GM13976 (cell line): ENCODE measurements around the gene DEFB123.

ENCODE experiments used
- DNase-seq: peaks from one replicate; pipeline ENCODE4 v3.0.0; 2012; ENCODE audit warnings: low spot score
- in situ Hi-C: fragments of 300-500 bp; cut with MboI; formaldehyde crosslinking; loops from one replicate; pipeline ENCODE4 v1.12.0; 2022; ENCODE audit warnings: low sequenced_read_pairs, mixed read lengths, inconsistent platforms; ENCODE audit not compliant: unreplicated experiment
- TF ChIP-seq, protein P1 (sequence below): IDR thresholded peaks from 2 replicates; pipeline ENCODE4 v1.5.1; 2012; ENCODE audit warnings: borderline replicate concordance, mild to moderate bottlenecking; ENCODE audit not compliant: insufficient read depth; ENCODE audit errors: extremely low read depth, missing control alignments, control extremely low read depth

Gene DEFB123

DNA sequence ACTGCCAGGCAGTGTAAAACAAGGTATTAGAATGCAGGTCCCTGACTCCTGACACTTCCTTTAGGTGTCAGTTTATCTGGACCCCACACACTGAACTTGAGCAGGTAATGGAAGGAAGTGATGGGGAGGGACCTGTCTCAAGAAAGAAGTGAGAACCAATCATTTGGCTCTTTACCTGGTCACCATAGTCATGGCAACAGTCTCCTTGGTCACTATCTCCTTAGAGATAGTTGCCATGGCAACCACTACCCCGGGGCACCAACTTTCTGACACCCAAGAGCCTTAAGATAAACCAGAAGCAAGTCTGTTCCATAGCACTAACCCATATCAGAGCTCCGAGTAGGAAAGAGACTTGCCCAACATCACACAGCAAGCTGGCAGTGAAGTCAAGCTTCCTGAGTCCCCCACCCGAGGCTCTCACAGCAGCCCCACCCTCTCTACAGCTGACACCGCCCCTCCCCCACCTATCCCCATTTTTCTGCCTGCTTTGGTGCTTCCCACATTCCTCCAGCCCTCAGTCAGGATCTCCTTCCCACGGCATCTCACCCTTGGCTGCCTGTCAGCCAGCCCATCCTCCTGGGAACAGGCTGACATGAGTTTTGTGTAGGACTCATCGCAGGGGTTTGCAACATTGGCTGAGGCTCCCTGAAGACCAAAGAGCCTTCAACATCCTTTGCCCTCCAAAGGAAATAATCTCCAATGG is 57.6 kb downstream of the DEFB123 start:
- DNase-seq: no peak
- in situ Hi-C loops: no loop called here
- TF ChIP-seq, protein P1, sequence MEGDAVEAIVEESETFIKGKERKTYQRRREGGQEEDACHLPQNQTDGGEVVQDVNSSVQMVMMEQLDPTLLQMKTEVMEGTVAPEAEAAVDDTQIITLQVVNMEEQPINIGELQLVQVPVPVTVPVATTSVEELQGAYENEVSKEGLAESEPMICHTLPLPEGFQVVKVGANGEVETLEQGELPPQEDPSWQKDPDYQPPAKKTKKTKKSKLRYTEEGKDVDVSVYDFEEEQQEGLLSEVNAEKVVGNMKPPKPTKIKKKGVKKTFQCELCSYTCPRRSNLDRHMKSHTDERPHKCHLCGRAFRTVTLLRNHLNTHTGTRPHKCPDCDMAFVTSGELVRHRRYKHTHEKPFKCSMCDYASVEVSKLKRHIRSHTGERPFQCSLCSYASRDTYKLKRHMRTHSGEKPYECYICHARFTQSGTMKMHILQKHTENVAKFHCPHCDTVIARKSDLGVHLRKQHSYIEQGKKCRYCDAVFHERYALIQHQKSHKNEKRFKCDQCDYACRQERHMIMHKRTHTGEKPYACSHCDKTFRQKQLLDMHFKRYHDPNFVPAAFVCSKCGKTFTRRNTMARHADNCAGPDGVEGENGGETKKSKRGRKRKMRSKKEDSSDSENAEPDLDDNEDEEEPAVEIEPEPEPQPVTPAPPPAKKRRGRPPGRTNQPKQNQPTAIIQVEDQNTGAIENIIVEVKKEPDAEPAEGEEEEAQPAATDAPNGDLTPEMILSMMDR: no peak
